Neural progenitor cell (in vitro differentiated cells): ENCODE measurements around the gene MSS51. TPM values are rescaled to one million over a fixed set of nuclear protein-coding genes. Genes with fewer than 3 reads are reported as not detected.

Source experiments
- DNase-seq: peaks from one replicate; pipeline ENCODE4 v3.0.0-alpha.2; 2016; ENCODE audit warnings: low spot score
- H2AFZ ChIP-seq: fragments of 200-600 bp; sonication (generic); replicated peaks from 2 replicates; pipeline ENCODE4 v1.6.1; 2016; ENCODE audit warnings: antibody characterized with exemption
- H3F3A ChIP-seq: fragments of 200-600 bp; sonication (generic); 2 replicates; pipeline ENCODE4 v1.6.1; 2016; ENCODE audit warnings: antibody characterized with exemption, low read depth
- H3K27ac ChIP-seq: fragments of 200-600 bp; sonication (generic); 2 replicates; pipeline ENCODE4 v1.5.1; 2016; ENCODE audit warnings: mild to moderate bottlenecking
- H3K27me3 ChIP-seq: fragments of 200-600 bp; sonication (generic); 2 replicates; pipeline ENCODE4 v1.6.1; 2016; ENCODE audit warnings: mild to moderate bottlenecking, moderate library complexity
- H3K36me3 ChIP-seq: fragments of 200-600 bp; sonication (generic); 2 replicates; pipeline ENCODE4 v1.5.1; 2016
- H3K4me1 ChIP-seq: fragments of 200-600 bp; sonication (generic); 2 replicates; pipeline ENCODE4 v1.6.1; 2016; ENCODE audit warnings: mixed run types
- H3K4me2 ChIP-seq: fragments of 200-600 bp; sonication (generic); 2 replicates; pipeline ENCODE4 v1.6.1; 2016
- H3K4me3 ChIP-seq: fragments of 200-600 bp; sonication (generic); 2 replicates; pipeline ENCODE4 v1.5.1; 2016
- H3K79me2 ChIP-seq: fragments of 200-600 bp; sonication (generic); 2 replicates; pipeline ENCODE4 v1.6.1; 2016; ENCODE audit warnings: low read depth
- H3K9ac ChIP-seq: fragments of 200-600 bp; sonication (generic); 2 replicates; pipeline ENCODE4 v1.6.1; 2016
- H3K9me3 ChIP-seq: fragments of 200-600 bp; sonication (generic); 2 replicates; pipeline ENCODE4 v1.5.1; 2016; ENCODE audit warnings: low read depth
- H4K20me1 ChIP-seq: fragments of 200-600 bp; sonication (generic); 2 replicates; pipeline ENCODE4 v1.6.1; 2016; ENCODE audit warnings: low read depth
- H3K27ac Mint-ChIP-seq: 3 replicates; pipeline ENCODE4 v1.8.0; 2021; ENCODE audit warnings: mixed read lengths
- H3K27me3 Mint-ChIP-seq: 2 replicates; pipeline ENCODE4 v1.8.0; 2022; ENCODE audit warnings: low read depth, mild to moderate bottlenecking, inconsistent platforms, moderate library complexity, mixed read lengths; ENCODE audit not compliant: insufficient read depth
- H3K36me3 Mint-ChIP-seq: 3 replicates; pipeline ENCODE4 v1.8.0; 2021; ENCODE audit warnings: mixed read lengths
- H3K4me1 Mint-ChIP-seq: 3 replicates; pipeline ENCODE4 v1.8.0; 2021; ENCODE audit warnings: mixed read lengths
- H3K4me3 Mint-ChIP-seq: 3 replicates; pipeline ENCODE4 v1.8.0; 2021; ENCODE audit warnings: mild to moderate bottlenecking, moderate library complexity, mixed read lengths
- H3K9me3 Mint-ChIP-seq: 3 replicates; pipeline ENCODE4 v1.8.0; 2020; ENCODE audit warnings: mixed read lengths
- CTCF ChIP-seq: fragments of 200-600 bp; sonication (generic); IDR thresholded peaks from 2 replicates; pipeline ENCODE4 v1.5.1; 2017; ENCODE audit warnings: antibody characterized with exemption, mild to moderate bottlenecking
- EZH2 ChIP-seq: fragments of 200-600 bp; sonication (generic); IDR thresholded peaks from 2 replicates; pipeline ENCODE4 v1.6.1; 2017; ENCODE audit warnings: antibody characterized with exemption, mild to moderate bottlenecking, moderate library complexity
- EZH2phosphoT487 ChIP-seq: fragments of 200-600 bp; sonication (generic); IDR thresholded peaks from 2 replicates; pipeline ENCODE4 v1.6.1; 2017; ENCODE audit warnings: antibody characterized with exemption
- total RNA-seq: library from RNA; depleted of rRNA; stranded (reverse); fragments of >200 nt; gene quantifications from 2 replicates; pipeline ENCODE4 v1.2.3, GENCODE V29; 2015; ENCODE audit warnings: low replicate concordance

MSS51 gene
- total RNA-seq, 1 donor from 2014 or later = 2.2 TPM

GRCh38 chr10:73423309-73423708 lies 10.1 kb downstream of the MSS51 start:
- Histone ChIP-seq H3K79me2 (no peaks in the 10 kb centered on the region), H3F3A (no peaks in the 10 kb centered on the region), H3K36me3 (no peaks in the 10 kb centered on the region), H3K4me2 (no peak overlapping the region), H3K27ac (no peak overlapping the region), H4K20me1 (no peaks in the 10 kb centered on the region), H2AFZ (no peak overlapping the region), H3K9me3 (no peaks in the 10 kb centered on the region), H3K27me3 (no peaks in the 10 kb centered on the region), H3K4me1 (no peaks in the 10 kb centered on the region), H3K9ac (no peak overlapping the region), H3K4me3 (no peak overlapping the region)
- H3K36me3 Mint-ChIP-seq = peaks cover 18% of the 10 kb centered on the region
- H3K9me3 Mint-ChIP-seq = no peaks in the 10 kb centered on the region
- no peak overlapping the region for H3K4me3 Mint-ChIP-seq
- TF ChIP-seq EZH2 = no peak
- TF ChIP-seq CTCF = no peak
- no peak for TF ChIP-seq EZH2phosphoT487
- H3K27ac Mint-ChIP-seq = no peak overlapping the region
- no peaks in the 10 kb centered on the region for H3K27me3 Mint-ChIP-seq
- H3K4me1 Mint-ChIP-seq = no peaks in the 10 kb centered on the region
- no peak for DNase-seq

GRCh38 chr10:73416571-73416970 lies 16.8 kb downstream of the MSS51 start:
- H3K4me1 ChIP-seq = no peaks in the 10 kb centered on the region
- H3K4me2 ChIP-seq = no peak overlapping the region
- no peak overlapping the region for H3K9ac ChIP-seq
- Mint-ChIP-seq H3K4me1 (peaks cover 10% of the 10 kb centered on the region), H3K27me3 (no peaks in the 10 kb centered on the region), H3K4me3 (no peak overlapping the region), H3K9me3 (no peaks in the 10 kb centered on the region), H3K36me3 (peaks cover 2% of the 10 kb centered on the region), H3K27ac (no peak overlapping the region)
- no peak for DNase-seq
- H3K4me3 ChIP-seq = no peak overlapping the region
- no peaks in the 10 kb centered on the region for H3K27me3 ChIP-seq
- H3K27ac ChIP-seq = no peak overlapping the region
- H3K9me3 ChIP-seq = no peaks in the 10 kb centered on the region
- no peak overlapping the region for H2AFZ ChIP-seq
- H3K79me2 ChIP-seq = peaks cover 19% of the 10 kb centered on the region
- H3F3A ChIP-seq = peaks cover 11% of the 10 kb centered on the region
- no peaks in the 10 kb centered on the region for H4K20me1 ChIP-seq
- TF ChIP-seq EZH2 (no peak), EZH2phosphoT487 (no peak), CTCF (no peak)
- H3K36me3 ChIP-seq = no peaks in the 10 kb centered on the region

DNA sequence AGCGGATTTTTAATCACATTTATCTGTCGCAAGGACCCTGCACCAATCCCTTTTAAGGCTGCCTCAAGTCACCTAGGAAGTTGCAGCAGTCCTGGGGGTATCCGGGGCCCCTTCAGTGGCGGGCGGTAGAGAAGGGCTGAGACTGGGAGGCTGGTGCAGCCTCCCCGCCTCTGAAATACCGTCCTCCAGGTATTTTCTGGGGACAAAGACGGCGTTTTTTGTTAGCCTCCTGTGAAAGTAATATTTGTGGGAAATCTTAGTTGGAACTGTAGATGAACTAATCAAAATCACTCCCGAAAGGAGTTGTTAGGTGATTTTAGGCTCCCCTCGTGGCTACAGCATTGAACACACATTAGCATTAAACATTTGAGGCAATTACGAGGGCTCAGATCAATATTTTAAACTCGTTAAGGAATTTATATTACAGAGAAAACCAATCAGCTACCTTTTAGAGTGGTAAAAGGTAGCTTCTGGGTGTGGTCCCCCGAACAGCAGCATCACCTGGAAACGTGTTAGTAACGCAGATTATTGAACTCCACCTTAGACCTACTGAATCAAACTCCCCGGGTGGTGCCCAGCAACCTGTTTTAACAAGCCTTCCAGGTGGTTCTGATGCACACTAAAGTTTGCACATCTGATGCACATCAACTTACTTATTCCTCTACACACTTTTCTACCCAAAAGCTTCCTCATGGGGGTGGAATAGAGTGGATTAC lies 19.0 kb downstream of the MSS51 start:
- H3K4me1 Mint-ChIP-seq = peaks cover 10% of the 10 kb centered on the region
- H3K9me3 Mint-ChIP-seq = no peaks in the 10 kb centered on the region
- H3K9ac ChIP-seq = no peak overlapping the region
- peak overlapping the region; percentile 74 for H3K4me3 ChIP-seq
- H3K27ac Mint-ChIP-seq = no peak overlapping the region
- no peaks in the 10 kb centered on the region for H4K20me1 ChIP-seq
- H3K27me3 ChIP-seq = no peaks in the 10 kb centered on the region
- H3K4me1 ChIP-seq = no peaks in the 10 kb centered on the region
- no peak for TF ChIP-seq CTCF
- no peak for TF ChIP-seq EZH2phosphoT487
- TF ChIP-seq EZH2 = no peak
- H2AFZ ChIP-seq = peak overlapping the region; percentile 75
- DNase-seq = no peak
- H3K27me3 Mint-ChIP-seq = no peaks in the 10 kb centered on the region
- H3K9me3 ChIP-seq = no peaks in the 10 kb centered on the region
- H3K36me3 Mint-ChIP-seq = peaks cover 6% of the 10 kb centered on the region
- peaks cover 41% of the 10 kb centered on the region for H3K79me2 ChIP-seq
- no peak overlapping the region for H3K27ac ChIP-seq
- H3K4me3 Mint-ChIP-seq = peak overlapping the region; percentile 90
- H3K36me3 ChIP-seq = no peaks in the 10 kb centered on the region
- peak overlapping the region; percentile 87 for H3K4me2 ChIP-seq
- H3F3A ChIP-seq = peaks cover 11% of the 10 kb centered on the region
